ENCODE results near the gene GSS.

DNA sequence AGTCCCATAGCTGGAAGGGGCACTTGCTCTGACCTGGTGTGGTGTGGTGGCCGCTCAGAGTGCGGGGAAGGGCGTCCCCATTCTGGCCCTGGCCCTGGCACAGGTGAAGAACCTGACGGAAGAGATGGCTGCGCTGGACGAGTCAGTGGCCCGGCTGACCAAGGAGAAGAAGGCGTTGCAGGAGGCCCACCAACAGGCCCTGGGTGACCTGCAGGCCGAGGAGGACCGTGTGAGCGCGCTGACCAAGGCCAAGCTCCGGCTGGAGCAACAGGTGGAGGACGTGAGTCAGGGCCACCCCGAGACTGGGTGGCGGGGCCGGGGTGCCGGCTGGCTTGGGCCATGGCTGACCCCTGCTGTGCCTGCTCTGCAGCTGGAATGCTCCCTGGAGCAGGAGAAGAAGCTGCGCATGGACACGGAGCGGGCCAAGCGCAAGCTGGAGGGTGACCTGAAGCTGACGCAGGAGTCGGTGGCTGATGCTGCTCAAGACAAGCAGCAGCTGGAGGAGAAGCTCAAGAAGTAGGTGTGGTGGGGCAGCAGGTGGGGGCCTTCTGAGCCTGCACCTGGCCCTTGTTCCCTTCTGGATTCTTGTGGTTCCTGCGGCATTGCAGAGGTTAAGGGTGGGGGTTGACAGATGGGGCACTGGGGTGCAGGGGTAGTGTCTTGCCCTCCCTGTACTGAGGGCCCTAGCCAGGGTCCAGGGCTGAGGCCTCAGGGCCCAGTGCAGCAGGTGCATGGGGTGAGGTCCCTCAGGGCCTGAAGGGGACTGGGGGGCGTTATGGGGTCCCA, 40.8 kb upstream of the GSS start:
- TF ChIP-seq CTCF (IDR thresholded peaks at IDR 0.05) (no peak), POLR2A (IDR thresholded peaks at IDR 0.05) (no peak), POLR2AphosphoS5 (IDR thresholded peaks at IDR 0.05) (no peak), EP300 (IDR thresholded peaks at IDR 0.05) (no peak)

All from gastroesophageal sphincter (tissue), 3 donors.